ENCODE data around the gene MAST1. TPM values are rescaled to one million over a fixed set of nuclear protein-coding genes. Genes with fewer than 3 reads are reported as not detected.
"Not testable (repeated sequence)": the region's sequence is repeated elsewhere in the genome, so short reads cannot be mapped to it uniquely, and the experiment has no call there.

Gene MAST1
- polyA plus RNA-seq, 1 experiment = 0.47 TPM

- Histone ChIP-seq H3K27ac (ENCODE audit: low read depth, low read length) (no peak overlapping the region), H3K9me3 (ENCODE audit: control insufficient read depth, insufficient read depth, low read length) (peaks cover 24% of the 10 kb centered on the region), H3K27me3 (ENCODE audit: control insufficient read depth, insufficient read depth, low read length) (peaks cover 33% of the 10 kb centered on the region), H3K4me3 (ENCODE audit: low read depth, low read length) (no peak overlapping the region)
- no peak for DNase-seq (ENCODE audit: low read depth, low spot score)
- ChIA-PET POLR2A (no interaction called here), CTCF (interaction anchor here (3.5 kb wide), 1 partner anchor 78 kb away, joined by 17 read pairs; no protein-coding TSS in a partner anchor)
- TF ChIP-seq CTCF (IDR thresholded peaks at IDR 0.05; ENCODE audit: low read depth, low read length) = no peak
These were observed 48.3 kb downstream of the MAST1 start for GRCh38 chr19:12886651-12886968.

DNA sequence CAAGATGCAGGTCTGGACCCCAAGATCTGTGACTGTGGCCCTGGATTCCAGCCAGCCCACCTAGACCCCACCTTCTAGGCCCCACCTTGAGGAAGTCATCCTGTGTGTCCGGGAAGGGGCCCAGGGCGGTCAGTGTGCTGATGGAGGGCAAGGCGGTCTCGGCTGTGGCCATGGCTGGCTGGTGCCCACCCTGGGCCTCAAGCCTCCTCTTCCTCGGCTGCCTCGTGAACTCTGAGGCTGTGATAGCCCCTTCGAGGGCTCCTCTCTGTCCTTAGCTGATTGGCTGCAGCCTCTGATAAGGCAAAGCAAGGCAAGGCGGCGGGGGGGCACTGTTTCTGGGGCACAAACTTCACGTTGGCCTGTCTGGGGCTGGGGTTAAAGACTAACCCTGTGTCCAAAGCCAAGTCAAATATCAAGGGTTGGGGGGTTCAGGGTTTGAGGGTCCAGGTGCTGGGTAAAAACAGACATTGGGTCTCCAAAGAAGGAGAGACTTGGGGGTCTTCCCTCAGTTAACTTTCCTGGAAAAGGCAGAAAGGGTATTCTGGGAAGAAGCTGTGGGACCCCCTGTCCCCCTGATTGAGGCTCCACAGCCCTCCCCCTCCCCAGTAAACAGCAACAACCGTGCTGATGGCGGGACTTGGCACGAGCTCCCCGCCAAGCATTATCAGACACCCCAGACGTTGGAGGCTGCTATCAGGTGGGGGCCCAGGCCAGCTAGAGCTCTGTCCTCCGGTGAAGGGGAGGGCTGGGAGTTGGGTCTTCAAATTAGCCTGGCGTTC, 48.8 kb downstream of the MAST1 start, which contains the start of gene KLF1:
TSS of gene KLF1 (minus strand) at position 233 of the 779 bp plus-strand sequence. CDS start at position 172, 61 bp downstream.
- H3K4me3 ChIP-seq (ENCODE audit: low read depth, low read length) = no peak within 1 kb of the TSS
- no peak within 1 kb of the TSS for H3K27ac ChIP-seq (ENCODE audit: low read depth, low read length)
- DNase-seq (ENCODE audit: low read depth, low spot score) = no peak
- TF ChIP-seq CTCF (IDR thresholded peaks at IDR 0.05; ENCODE audit: low read depth, low read length) = no peak
- ChIA-PET POLR2A (no interaction called here), CTCF (interaction anchor here (3.5 kb wide), 1 partner anchor 78 kb away, joined by 17 read pairs; no protein-coding TSS in a partner anchor)
- peaks cover 24% of the 10 kb centered on the region for H3K9me3 ChIP-seq (ENCODE audit: control insufficient read depth, insufficient read depth, low read length)
- H3K27me3 ChIP-seq (ENCODE audit: control insufficient read depth, insufficient read depth, low read length) = peaks cover 33% of the 10 kb centered on the region

DNA sequence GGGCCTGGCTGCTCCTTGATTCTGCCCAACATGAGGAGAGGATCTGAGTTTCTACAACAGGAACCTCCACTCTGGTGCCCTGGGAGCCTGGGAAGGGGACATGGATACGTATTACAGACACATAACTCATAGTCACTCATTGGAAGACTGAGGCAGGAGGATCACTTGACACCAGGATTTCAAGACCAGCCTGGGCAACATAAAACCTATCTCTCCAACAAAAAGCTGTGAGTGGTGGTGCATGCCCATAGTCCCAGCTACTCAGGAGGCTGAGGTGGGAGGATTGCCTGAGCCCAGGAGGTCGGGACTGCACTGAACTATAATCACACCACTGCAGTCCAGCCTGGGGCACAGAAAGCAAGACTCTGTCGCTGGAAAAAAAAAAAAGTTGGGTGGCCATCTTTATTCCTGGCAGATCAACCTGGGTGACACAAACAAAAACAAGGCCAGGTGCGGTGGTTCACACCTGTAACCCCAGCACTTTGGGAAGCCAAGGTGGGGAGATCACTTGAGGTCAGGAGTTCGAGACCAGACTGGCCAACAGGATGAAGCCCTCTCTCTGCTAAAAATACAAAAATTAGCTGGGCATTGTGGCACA, 49.8 kb downstream of the MAST1 start:
- H3K9me3 ChIP-seq (ENCODE audit: control insufficient read depth, insufficient read depth, low read length) = peaks cover 23% of the 10 kb centered on the region
- TF ChIP-seq CTCF (IDR thresholded peaks at IDR 0.05; ENCODE audit: low read depth, low read length) = no peak
- H3K4me3 ChIP-seq (ENCODE audit: low read depth, low read length) = no peak overlapping the region
- ChIA-PET CTCF (no interaction called here), POLR2A (no interaction called here)
- H3K27me3 ChIP-seq (ENCODE audit: control insufficient read depth, insufficient read depth, low read length) = peaks cover 33% of the 10 kb centered on the region
- H3K27ac ChIP-seq (ENCODE audit: low read depth, low read length) = no peak overlapping the region
- no peak for DNase-seq (ENCODE audit: low read depth, low spot score)

GRCh38 chr19:12890299-12890786, 52.0 kb downstream of the MAST1 start:
- DNase-seq (ENCODE audit: low read depth, low spot score); H3K27ac ChIP-seq (ENCODE audit: low read depth, low read length); H3K9me3 ChIP-seq (ENCODE audit: control insufficient read depth, insufficient read depth, low read length): not testable (repeated sequence)
- POLR2A ChIA-PET = interaction anchor here (0.9 to 1.5 kb wide), 8 partner anchors 8 to 99 kb away, joined by 3 to 7 read pairs (median 4); partner anchors contain the start of genes DNASE2, FARSA and JUNB
- H3K27me3 ChIP-seq (ENCODE audit: control insufficient read depth, insufficient read depth, low read length) = peaks cover 15% of the 10 kb centered on the region
- peak overlapping the region; percentile 32; the same call in 1 of the 2 replicates for H3K4me3 ChIP-seq (ENCODE audit: low read depth, low read length)
- CTCF ChIA-PET = interaction anchor here (0.7 to 1.5 kb wide), 3 partner anchors 9 to 124 kb away, joined by 4 to 8 read pairs (median 8); partner anchors contain the start of gene DNASE2

DNA sequence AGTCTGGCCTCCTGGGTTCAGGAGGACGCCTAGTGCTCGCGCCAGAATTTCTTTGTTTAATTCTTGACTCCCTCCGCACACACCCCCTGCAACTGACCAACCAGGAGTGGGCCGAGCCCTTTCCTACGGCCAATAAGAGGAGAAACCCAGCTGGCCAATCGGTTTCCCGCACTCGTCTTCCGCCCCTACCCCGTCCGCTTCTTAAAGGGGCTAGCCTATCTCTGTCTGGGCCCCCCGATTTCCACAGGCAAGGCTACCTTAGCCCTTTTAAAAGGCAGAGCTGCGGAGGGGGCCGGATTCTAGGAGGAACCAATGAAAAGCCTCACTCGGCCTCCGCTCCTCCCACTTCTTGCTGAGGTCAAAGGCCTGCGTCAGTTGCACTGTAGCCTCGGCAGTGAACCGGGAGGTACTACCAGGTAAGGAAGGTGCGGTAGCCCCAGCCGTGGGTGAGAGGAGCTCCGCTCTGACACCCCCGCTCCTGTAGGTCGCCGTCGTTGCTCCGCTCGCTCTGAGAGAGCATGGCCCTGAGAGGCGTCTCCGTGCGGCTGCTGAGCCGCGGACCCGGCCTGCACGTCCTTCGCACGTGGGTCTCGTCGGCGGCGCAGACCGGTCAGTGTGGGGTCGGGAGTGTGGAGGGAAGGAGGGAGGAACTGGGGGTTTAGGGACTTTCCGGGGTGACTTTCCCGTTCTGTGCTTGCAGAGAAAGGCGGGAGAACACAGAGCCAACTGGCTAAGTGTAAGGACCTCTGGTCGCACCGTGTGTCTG, 52.7 kb downstream of the MAST1 start, which contains the start of gene GCDH:
TSS of gene GCDH (plus strand) at position 374 of the 766 bp plus-strand sequence. CDS start at position 519, 145 bp downstream.
- Histone ChIP-seq H3K4me3 (ENCODE audit: low read depth, low read length) (peak within 1 kb of the TSS; percentile 91), H3K9me3 (ENCODE audit: control insufficient read depth, insufficient read depth, low read length) (no peaks in the 10 kb centered on the region; the same call in 1 of the 2 replicates), H3K27ac (ENCODE audit: low read depth, low read length) (peak within 1 kb of the TSS; percentile 21), H3K27me3 (ENCODE audit: control insufficient read depth, insufficient read depth, low read length) (peaks cover 11% of the 10 kb centered on the region)
- no peak for TF ChIP-seq CTCF (IDR thresholded peaks at IDR 0.05; ENCODE audit: low read depth, low read length)
- ChIA-PET CTCF (interaction anchor here (0.5 to 1.5 kb wide), 5 partner anchors 10 to 125 kb away, joined by 3 to 8 read pairs (median 4); partner anchors contain the start of gene DNASE2), POLR2A (interaction anchor here (0.5 to 1.5 kb wide), 9 partner anchors 8 to 128 kb away, joined by 3 to 8 read pairs (median 4); partner anchors contain the start of genes DNASE2, FARSA and JUNB)
- peak; percentile 94 for DNase-seq (ENCODE audit: low read depth, low spot score)

Measured in AG04450 (cell line).